GM18526 (cell line): ENCODE data around the gene RUNX2.

Experiments used
- POLR2A ChIP-seq: IDR thresholded peaks from 3 replicates; pipeline ENCODE4 v1.6.1; 2011; ENCODE audit not compliant: insufficient read length; ENCODE audit errors: extremely low read depth

Gene RUNX2

DNA sequence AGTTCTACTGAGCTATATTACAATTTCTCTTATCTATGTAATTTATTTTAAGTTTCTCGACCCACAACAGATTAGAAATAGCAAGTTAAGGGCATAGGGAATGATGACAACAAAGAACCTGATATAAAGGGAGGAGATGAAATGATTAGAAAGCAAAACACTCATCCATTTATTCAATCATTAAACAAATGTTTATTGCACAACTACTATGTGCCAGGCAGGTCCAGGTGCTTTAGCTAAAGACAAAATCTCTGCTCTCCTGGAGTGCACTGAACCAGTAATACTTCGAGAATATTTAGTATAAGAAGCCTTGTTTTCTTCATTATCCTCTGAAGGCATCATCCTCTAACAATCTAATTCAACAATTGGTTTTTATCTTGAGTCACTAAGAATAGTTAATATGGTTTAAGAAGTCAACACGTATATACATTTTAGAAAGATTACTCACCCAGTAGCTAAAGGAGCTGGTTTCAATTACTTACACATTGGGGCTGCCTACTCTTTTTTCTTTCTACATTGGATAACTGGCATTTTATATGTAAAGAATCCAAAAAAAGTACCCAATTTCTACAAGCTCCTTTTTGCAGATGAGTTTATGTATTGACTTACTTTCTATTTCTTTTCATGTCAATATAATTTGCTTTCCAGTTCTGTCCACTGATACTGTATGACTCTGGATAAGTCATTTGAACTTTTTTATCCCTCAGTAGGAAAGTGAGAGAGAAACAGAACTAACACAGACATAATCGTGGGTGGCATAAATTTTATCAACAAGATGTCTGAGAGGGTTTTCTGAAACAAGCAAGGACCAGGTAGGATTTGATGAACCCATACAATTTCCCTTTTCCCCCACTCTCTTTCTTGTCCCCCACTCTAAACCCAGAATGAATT lies 375.0 kb downstream of the RUNX2 start:
- TF ChIP-seq POLR2A = no peak

DNA sequence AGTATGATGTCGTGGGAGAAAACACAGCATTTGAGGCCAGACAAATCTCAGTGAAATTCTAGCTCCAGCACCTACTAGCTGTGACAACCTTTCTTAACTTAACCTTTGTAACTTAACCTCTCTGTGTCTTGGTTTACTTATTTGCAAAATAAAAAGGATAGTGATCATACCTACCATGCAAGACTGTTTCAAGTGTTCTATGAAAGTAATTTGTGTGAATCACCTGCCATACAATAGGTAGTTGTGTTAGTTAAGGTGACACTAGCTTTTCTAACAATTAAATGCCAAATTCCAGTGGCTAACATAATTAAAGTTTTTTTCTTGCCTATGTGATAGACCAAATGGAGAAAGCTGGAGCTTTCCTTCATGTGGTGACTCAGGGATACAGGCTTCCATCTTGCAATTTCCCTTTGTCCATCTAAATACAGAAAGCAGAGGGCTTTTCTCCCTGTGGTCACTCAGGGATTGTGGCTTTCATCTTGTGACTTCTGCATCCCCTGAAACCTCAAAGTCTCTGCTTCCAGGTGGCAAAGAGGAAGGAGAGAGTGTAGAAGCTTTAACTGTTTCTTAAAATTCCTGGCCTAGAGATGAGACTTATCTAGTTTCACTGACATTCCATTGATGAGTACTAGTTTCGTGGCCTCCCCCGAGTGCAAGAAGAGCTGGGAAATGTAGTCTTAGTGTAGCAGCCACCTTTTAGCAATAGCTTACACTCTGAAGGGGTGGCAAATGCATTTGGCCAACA lies 376.1 kb downstream of the RUNX2 start:
- TF ChIP-seq POLR2A = no peak

DNA sequence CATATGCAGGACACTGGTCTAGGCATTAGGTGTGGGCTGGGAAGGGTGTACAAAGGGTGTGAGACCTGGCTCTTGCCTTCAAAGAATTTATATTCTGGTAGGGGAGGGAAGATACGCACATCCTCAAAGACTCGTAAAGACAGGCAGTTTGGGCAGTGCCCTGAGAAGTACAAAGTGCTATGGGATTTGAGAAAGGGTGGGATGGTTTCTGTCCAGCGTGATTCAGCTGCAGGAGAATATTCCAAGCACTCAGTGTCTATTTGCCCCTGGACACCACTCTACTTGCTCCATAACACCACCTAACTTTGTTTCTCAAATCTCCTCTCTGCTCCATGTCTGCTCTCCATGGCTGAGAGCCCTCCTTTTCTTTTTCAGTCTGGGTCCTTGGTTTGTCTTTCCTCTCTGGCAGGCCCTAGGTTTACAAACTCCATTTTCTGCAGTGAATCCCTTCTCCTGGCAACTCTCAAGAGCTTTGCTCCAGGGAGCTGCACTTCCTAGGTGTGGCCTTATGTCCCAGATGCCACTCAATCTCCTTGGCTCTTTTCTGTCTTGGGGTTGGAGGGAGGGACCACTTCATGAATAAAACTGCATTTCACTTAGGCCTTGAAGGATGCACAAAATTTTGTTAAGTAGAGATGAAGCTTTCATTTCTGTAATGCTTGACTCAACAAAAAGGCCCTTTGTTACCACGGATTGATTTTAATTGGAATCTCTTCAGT lies 377.2 kb downstream of the RUNX2 start:
- no peak for TF ChIP-seq POLR2A

DNA sequence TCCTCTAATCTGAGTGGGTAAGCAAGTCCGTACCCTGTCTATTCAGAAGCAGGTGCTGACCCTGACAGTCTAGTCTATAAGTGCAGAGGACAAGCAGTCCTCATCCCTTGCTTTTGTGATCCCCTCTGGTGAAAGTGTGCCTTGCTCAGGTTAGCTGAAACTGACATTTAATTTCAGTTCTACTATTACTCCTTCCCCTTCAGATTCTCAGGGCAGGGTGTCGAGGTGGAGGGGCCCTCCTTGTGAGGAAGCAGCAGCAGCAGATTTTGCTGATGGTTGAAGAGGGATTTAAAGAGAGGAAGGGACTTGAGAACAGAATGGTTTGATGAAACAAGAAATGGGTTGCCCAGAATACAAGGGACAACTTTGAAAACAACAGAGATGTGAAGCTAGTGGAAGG lies 378.2 kb downstream of the RUNX2 start:
- TF ChIP-seq POLR2A = no peak

DNA sequence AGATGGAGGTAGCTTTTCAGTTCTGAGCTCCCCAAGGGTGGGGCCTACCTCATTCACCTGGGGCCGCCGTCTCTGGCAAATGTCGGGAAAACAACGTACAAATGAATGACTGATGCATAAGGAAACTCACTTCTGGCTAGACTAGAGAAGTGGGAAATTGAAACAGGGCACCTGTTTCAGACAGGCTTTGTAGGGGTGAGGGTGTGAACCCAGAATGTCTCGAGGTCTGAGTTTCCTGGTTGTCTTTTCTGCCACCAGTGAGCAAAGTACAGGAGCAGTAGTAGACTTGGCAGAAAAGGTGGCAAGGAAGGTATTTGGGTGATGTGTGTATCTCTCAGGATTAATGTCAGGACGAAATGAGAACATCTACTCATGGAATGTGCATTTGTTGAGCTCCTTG lies 379.0 kb downstream of the RUNX2 start:
- no peak for TF ChIP-seq POLR2A

DNA sequence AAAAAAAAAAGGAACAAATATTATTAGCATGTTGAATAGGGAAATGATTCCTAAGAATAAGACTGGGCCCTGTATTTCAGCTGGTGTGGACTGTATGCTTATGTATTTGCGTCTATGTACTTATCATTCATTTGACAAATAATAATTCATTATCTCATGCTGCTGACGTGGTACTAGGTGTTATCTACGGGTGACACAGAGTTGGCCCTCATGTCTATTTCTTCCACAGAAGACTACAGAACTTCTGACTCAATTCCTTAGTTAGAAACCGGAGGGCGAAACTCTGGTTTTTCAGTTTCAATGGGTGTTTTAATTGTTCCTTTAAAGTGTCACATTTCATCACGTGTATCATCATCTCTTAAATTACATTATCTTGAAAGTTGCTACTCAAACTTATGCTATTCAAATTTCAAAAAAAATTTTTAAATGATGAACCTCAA lies 381.7 kb downstream of the RUNX2 start:
- TF ChIP-seq POLR2A = no peak

DNA sequence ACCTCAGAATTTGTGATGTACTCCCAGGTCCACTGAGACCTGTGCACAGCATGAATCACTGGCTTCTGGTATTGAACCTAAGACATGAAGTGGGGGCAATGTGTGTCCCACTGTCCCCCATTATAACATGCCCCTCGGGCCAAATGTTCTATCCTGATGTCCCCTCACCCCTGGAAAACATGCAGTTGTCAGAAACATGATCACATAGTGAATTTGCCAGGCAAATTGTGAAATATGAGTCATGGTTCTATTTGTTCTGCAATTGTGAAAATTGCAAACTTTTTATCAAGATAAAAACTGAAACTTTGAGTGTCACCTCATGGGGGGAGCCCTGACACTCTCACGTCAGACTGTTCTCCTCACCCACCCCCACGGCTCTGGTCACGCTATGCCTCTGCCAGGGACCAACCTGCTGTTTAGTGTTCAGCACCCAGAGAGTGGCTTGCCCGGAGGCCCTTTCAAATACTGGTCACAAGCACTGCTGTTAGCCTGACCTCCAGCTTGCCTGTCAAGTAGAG lies 382.2 kb downstream of the RUNX2 start:
- TF ChIP-seq POLR2A = no peak

DNA sequence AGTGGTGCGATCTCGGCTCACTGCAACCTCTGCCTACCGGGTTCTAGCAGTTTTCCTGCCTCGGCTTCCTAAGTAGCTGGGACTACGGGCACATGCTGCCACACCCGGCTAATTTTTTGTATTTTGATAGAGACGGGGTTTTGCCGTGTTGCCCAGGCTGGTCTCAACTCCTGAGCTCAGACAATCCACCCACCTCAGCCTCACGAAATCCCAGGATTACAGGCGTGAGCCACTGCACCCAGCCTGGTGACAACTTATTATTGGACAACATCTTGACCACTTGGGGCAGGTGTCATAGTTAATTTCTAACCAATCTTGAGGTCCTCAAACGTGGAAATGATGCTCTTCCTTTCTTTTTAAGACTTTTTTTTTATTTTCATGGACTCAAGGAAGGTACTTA lies 383.9 kb downstream of the RUNX2 start:
- TF ChIP-seq POLR2A = no peak

DNA sequence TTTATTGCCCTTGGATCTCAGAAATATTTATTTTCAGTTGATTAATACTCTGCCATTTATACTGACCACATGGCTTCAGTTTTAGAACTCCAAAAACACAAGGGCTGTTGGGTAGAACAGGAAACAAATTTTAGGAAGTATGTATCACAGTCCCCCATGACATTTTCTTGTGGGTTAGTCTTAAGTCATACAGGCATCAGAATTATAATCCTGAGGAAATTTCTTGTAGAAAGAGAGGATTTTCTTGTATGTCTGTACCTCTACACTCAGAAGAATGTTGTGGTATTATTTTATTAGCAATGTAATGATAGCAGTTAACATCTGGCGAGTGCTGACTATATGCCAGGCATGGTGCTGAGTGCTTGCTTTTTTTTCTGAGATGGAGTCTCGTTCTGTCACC lies 384.7 kb downstream of the RUNX2 start:
- no peak for TF ChIP-seq POLR2A
